Stromal cell of bone marrow (primary cell): ENCODE data around the gene SNX5.
A peak's percentile ranks its signal among the peaks of the same experiment; 100 is the strongest.

Experiments
- DNase-seq: peaks from one replicate; pipeline ENCODE4 v3.0.0-alpha.2; 2012; ENCODE audit warnings: low read depth

SNX5 gene

DNA sequence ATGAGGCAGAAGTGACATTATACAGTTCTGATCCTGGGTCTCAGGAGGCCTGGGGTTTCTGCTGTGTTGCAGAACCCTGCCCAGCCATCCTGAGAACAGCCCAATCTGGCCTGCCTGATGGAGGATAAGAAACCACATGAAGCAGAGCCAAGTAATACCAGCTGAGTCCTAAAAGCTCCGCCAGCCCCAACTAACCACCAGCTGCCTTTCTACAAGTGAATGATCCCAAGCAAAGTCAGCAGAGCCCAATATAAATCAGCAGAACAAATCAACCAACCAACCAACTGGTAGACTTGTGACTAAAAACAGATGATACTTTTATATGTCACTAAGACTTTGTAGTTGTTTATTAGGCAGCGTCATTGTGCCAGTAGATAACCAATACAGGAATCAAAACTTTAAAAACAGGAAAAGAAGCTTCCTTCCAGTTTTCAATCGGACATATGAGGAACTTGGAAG lies 52.1 kb downstream of the SNX5 start:
- DNase-seq, result peak; percentile 54

DNA sequence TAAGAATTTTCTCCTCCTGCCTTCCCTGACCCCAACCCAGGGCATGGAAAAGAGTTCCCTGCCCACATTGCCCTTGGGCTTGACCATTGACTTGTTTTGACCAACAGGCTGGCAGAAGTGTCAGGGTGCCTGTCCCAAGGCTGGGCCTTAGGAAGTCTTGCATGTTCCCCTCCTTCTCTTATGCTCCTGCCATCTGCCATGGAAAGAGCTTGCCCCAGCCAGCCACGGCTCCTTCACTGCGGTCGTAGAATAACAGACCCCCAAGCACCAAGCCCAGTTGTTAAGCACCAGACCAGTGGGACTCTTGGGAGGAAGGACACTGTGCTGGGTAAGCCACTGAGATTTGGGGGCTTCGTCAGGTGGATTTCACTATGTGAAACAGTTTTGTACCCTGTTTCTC lies 53.6 kb downstream of the SNX5 start:
- DNase-seq, result no peak

- peak; percentile 34 for DNase-seq
Measured at GRCh38 chr20:17912916-17913315, 55.7 kb downstream of the SNX5 start.

DNA sequence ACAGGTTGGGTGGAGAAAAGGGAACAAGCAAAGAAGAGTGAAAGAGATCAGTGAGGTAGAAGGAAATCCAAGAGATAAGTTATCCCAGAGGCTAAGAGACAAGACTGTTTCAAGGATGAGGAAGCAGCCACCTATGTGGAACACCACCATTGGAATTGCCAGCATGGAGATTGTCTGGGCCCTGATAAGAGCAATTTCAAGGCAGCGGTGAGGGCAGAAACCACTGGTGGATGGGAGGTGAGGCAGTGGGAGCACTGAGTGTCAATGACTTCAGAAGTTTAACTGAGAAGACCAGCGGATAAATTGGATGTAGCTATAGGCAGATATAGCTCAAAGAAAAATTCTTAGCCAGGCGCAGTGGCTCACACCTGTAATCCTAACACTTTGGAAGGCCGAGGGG lies 56.7 kb downstream of the SNX5 start:
- DNase-seq, result no peak

GRCh38 chr20:17910828-17911294 lies 57.7 kb downstream of the SNX5 start:
- DNase-seq, result peak; percentile 80

GRCh38 chr20:17909869-17910321 lies 58.7 kb downstream of the SNX5 start:
- no peak for DNase-seq

- no peak for DNase-seq
Measured at GRCh38 chr20:17905544-17905943, 63.0 kb downstream of the SNX5 start.

GRCh38 chr20:17904027-17904426 lies 64.6 kb downstream of the SNX5 start:
- DNase-seq, result no peak

- no peak for DNase-seq
Measured at GRCh38 chr20:17902531-17903083, 66.0 kb downstream of the SNX5 start.

DNA sequence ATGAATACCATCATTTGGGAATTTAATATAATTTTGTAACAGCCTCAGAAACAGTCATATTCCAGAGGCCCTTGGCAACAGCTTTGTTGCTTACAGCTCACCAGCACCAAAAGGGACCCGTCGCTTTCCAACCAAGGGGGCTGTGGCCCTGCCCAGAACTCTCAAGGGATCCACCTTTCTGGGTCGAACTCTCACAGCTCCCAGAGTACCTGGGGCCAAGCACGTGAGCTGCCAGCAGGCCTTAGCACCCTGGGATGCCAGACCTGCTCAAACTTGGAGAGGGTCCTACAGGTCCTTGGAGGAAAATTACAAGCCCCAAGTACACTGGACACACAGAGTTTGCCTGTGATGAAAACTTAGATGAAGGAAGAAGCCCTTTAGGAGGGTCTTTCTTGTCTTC lies 66.6 kb downstream of the SNX5 start:
- DNase-seq, result no peak

- DNase-seq, result peak; percentile 55
Measured at GRCh38 chr20:17898548-17898994, 70.0 kb downstream of the SNX5 start.

DNA sequence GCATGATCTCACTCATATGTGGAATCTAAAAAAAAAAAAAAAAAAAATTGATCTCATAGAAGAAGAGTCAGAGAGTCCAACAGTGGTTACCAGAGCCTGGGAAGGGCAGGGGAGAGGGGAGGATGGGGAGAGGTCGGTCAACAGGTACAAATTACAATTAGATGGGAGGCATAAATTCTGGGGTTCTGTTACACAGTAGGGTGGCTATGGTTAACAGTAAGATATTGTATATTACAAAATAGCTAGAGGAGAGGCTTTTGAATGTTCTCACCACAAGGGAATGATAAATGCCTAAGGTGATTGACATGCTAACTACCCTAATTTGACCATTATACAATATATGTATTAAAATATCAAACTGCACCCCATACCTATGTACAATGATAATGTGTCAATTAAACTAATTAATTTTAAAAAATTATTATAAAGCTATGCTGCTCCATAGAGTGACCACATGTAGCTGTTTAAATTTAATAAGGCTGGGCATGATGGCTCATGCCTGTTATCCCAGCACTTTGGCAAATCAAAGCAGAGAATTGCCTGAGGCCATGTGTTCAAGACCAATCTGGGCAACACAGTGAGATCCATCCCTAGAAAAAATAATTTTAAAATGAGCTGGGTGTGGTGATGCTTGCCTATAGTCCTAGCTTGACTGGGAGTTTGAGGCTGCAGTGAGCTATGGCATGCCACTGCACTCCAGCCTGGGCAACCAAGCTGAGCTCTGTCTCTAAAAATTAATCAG lies 70.9 kb downstream of the SNX5 start:
- DNase-seq, result no peak

- no peak for DNase-seq
Measured at GRCh38 chr20:17896771-17897369, 71.7 kb downstream of the SNX5 start.

- no peak for DNase-seq
Measured at GRCh38 chr20:17896193-17896723, 72.3 kb downstream of the SNX5 start.

- peak; percentile 38 for DNase-seq
Measured at GRCh38 chr20:17895641-17896171, 72.9 kb downstream of the SNX5 start.

DNA sequence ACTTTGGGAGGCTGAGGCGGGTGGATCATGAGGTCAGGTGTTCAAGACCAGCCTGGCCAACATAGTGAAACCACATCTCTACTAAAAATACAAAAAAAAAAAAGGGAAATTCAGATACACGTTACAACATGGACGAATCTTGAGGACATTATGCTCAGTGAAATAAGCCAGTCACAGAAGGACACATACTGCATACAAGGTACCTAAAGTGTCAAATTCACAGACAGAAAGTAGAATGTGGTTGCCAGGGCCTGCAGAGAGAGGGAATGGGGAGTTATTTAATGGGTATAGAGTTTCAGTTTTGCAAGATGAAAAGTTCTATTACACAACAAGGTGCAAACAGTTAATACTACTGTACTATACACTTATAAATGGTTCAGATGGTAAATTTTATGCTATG lies 75.1 kb downstream of the SNX5 start:
- no peak for DNase-seq

- no peak for DNase-seq
Measured at GRCh38 chr20:17892189-17892938, 76.2 kb downstream of the SNX5 start.
